RWPE2 (cell line): ENCODE measurements around the gene TMCC1.

Experiments used
- ATAC-seq: fragments of 200-7000 bp; cut with Tn5 transposase; 3 replicates; pipeline ENCODE4 v1.9.1; 2021; ENCODE audit warnings: low read depth
- DNase-seq: peaks from one replicate; pipeline ENCODE4 v3.0.0-alpha.2; 2020; ENCODE audit warnings: low spot score
- H3K27ac ChIP-seq: fragments of 450-650 bp; 2 replicates; pipeline ENCODE4 v1.5.1; 2017; ENCODE audit warnings: mild to moderate bottlenecking; ENCODE audit not compliant: poor library complexity, severe bottlenecking
- H3K27me3 ChIP-seq: fragments of 250-450 bp; sonication (Bioruptor Pico); 2 replicates; pipeline ENCODE4 v1.5.1; 2021; ENCODE audit warnings: mild to moderate bottlenecking, moderate library complexity; ENCODE audit not compliant: insufficient read depth, poor library complexity, severe bottlenecking
- H3K36me3 ChIP-seq: fragments of 250-450 bp; sonication (Bioruptor Pico); 2 replicates; pipeline ENCODE4 v1.5.1; 2020; ENCODE audit warnings: low read depth, mild to moderate bottlenecking, moderate library complexity
- H3K4me1 ChIP-seq: fragments of 250-450 bp; sonication (Bioruptor Pico); 2 replicates; pipeline ENCODE4 v1.5.1; 2021; ENCODE audit warnings: mild to moderate bottlenecking, moderate library complexity; ENCODE audit not compliant: insufficient read depth, poor library complexity, severe bottlenecking
- H3K4me3 ChIP-seq: fragments of 250-450 bp; sonication (Bioruptor Pico); 2 replicates; pipeline ENCODE4 v1.5.1; 2021; ENCODE audit warnings: mild to moderate bottlenecking, moderate library complexity; ENCODE audit not compliant: severe bottlenecking
- H3K9me3 ChIP-seq: fragments of 250-450 bp; sonication (Bioruptor Pico); 2 replicates; pipeline ENCODE4 v1.5.1; 2021; ENCODE audit warnings: mild to moderate bottlenecking, moderate library complexity; ENCODE audit not compliant: severe bottlenecking
- TF ChIP-seq, protein P1 (sequence below): fragments of 450-650 bp; IDR thresholded peaks from one replicate; pipeline ENCODE4 v1.5.1; 2017; ENCODE audit warnings: mild to moderate bottlenecking, moderate library complexity; ENCODE audit not compliant: poor library complexity, severe bottlenecking

Gene TMCC1

DNA sequence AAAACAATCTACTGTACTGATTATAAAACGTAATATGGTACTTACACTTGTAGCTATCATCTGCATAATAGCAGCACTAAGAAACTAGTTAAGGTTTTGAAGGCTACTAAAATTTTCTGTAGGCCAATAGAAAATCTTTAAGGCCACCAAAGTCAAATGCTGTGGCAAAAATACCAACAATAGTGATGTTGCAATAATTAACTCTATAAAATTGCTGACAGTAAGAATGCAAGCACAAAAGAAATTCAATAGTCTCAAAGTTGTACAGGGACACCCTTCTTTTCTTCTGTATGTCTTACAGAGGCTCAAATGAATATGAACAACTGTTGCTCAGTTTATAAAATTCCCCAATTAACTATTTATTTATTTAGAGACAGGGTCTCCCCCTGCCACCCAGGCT lies 62.0 kb downstream of the TMCC1 start:
- H3K27me3 ChIP-seq, result no peaks in the 10 kb centered on the region
- ATAC-seq, result no peak
- peaks cover 17% of the 10 kb centered on the region for H3K36me3 ChIP-seq
- no peak for DNase-seq
- peaks cover 18% of the 10 kb centered on the region for H3K4me1 ChIP-seq
- no peak overlapping the region for H3K4me3 ChIP-seq
- H3K9me3 ChIP-seq, result no peaks in the 10 kb centered on the region
- no peak overlapping the region for H3K27ac ChIP-seq
- TF ChIP-seq, protein P1, sequence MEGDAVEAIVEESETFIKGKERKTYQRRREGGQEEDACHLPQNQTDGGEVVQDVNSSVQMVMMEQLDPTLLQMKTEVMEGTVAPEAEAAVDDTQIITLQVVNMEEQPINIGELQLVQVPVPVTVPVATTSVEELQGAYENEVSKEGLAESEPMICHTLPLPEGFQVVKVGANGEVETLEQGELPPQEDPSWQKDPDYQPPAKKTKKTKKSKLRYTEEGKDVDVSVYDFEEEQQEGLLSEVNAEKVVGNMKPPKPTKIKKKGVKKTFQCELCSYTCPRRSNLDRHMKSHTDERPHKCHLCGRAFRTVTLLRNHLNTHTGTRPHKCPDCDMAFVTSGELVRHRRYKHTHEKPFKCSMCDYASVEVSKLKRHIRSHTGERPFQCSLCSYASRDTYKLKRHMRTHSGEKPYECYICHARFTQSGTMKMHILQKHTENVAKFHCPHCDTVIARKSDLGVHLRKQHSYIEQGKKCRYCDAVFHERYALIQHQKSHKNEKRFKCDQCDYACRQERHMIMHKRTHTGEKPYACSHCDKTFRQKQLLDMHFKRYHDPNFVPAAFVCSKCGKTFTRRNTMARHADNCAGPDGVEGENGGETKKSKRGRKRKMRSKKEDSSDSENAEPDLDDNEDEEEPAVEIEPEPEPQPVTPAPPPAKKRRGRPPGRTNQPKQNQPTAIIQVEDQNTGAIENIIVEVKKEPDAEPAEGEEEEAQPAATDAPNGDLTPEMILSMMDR, result no peak

DNA sequence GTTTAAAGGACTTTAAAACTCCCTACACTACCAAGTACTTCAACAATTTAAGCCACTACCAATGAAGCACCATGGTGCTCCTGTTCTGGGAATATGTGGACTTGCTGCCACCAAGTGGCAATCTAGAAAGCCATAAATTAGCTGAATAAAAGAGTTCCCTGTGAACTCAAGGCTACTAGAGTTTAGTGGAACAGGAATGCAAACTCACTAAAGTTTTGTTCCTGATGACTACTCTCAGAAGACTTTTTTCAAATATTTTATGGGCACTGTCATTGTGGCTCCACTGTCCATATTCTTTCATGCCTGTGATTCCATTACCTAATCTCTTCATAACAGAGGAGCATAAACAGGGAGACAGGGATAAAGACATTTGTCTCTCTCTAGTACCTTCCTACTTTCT lies 63.9 kb downstream of the TMCC1 start:
- no peaks in the 10 kb centered on the region for H3K27me3 ChIP-seq
- DNase-seq, result no peak
- no peak overlapping the region for H3K4me3 ChIP-seq
- TF ChIP-seq, protein P1, result peak; percentile 86
- peaks cover 17% of the 10 kb centered on the region for H3K36me3 ChIP-seq
- peak; percentile 93 for ATAC-seq
- H3K9me3 ChIP-seq, result no peaks in the 10 kb centered on the region
- H3K4me1 ChIP-seq, result peaks cover 18% of the 10 kb centered on the region
- H3K27ac ChIP-seq, result peak overlapping the region; percentile 32

DNA sequence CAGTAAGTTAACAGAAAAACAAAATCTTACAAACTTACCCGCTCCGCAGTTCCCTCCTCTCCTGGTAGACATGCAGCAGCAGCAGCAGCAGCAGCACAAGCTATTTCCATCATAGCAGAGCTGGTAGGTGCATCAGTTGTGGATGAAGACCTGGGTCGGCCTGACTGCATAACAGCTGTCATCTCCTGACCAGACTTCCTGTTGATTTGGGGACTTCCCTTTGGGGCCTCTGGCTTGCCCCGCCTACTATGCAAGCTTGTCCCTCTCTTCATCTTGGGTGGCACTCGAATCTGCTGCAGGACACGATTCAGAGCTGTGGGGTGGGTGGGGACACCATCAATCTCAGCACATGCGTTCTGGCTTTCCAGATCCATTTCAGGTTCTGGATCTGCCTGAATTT lies 65.7 kb downstream of the TMCC1 start:
- TF ChIP-seq, protein P1, result no peak
- Histone ChIP-seq H3K4me3 (no peak overlapping the region), H3K4me1 (peaks cover 14% of the 10 kb centered on the region), H3K36me3 (peaks cover 22% of the 10 kb centered on the region), H3K27ac (no peak overlapping the region), H3K9me3 (no peaks in the 10 kb centered on the region), H3K27me3 (no peaks in the 10 kb centered on the region)
- ATAC-seq (no peak), DNase-seq (no peak)

DNA sequence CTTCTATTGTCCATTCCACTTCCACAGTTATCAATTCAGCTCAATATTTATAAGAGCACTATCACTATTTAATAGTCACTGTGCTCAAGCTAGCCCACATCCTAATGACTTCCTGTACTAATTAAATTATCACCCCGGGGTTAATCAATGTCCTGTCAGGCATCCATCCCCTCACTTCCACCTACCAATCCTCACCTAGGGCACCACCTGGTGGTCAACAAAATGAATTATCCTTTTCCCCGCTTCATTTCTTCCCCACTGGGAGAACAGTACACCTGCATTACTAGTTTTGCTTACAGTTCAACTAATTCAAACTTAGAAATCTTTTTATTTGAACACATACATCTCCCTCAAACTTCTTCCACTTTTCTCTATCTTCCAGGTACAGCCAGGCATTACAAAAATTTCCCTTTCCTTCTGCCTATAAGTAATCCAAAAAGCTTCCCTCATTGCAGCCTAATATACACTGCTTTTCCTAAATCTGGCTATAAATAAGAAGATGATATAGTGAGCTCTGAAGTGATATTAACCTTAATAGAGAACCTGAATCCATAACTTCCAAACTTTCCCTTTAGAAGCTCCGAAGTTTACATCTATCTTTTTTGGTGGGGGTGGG lies 68.5 kb downstream of the TMCC1 start:
- H3K4me3 ChIP-seq, result no peak overlapping the region
- TF ChIP-seq, protein P1, result peak; percentile 91
- no peak overlapping the region for H3K27ac ChIP-seq
- peaks cover 3% of the 10 kb centered on the region for H3K4me1 ChIP-seq
- no peak for DNase-seq
- no peaks in the 10 kb centered on the region for H3K9me3 ChIP-seq
- ATAC-seq, result peak; percentile 59; the same call in 1 of the 3 replicates
- H3K27me3 ChIP-seq, result no peaks in the 10 kb centered on the region
- H3K36me3 ChIP-seq, result peaks cover 17% of the 10 kb centered on the region

DNA sequence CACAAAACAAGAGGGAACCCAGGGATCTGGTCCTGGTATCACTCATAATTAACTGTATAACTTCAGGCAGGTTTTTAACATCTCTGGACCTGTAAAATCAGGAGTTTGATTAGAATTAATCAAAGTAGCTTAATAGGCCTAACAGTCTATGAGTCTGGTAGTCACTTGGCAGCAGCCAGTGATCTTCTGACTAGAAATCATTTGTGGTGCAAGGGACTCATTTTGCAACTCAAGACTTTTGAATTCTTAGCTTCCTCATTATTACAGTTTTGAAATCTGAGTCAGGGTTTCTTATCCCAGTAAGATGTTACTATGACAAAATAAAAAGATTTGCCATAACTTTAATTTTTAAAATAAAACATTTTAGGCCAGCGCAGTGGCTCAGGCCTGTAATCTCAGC lies 70.8 kb downstream of the TMCC1 start:
- no peak overlapping the region for H3K27ac ChIP-seq
- no peaks in the 10 kb centered on the region for H3K27me3 ChIP-seq
- TF ChIP-seq, protein P1, result no peak
- no peaks in the 10 kb centered on the region for H3K4me1 ChIP-seq
- no peaks in the 10 kb centered on the region for H3K9me3 ChIP-seq
- DNase-seq (no peak), ATAC-seq (no peak)
- no peak overlapping the region for H3K4me3 ChIP-seq
- peaks cover 15% of the 10 kb centered on the region for H3K36me3 ChIP-seq
